Left cardiac atrium (tissue), 4 donors: ENCODE results near the gene NAIF1. TPM values are rescaled to one million over a fixed set of nuclear protein-coding genes. Genes with fewer than 3 reads are reported as not detected.
"Not testable (repeated sequence)": the region's sequence is repeated elsewhere in the genome, so short reads cannot be mapped to it uniquely, and the experiment has no call there.

Source experiments
- ATAC-seq, 2 donors: fragments of 200-7000 bp; cut with Tn5 transposase; one replicate each; pipeline ENCODE4 v1.9.1; 2020; ENCODE audit warnings: mild to moderate bottlenecking in 2 of 2, moderate library complexity in 2 of 2
- DNase-seq: peaks from one replicate; pipeline ENCODE4 v3.0.0-alpha.2; 2020
- intact Hi-C, 2 donors: fragments of 100-400 bp; cut with DNase I; formaldehyde crosslinking; loops; one replicate each; pipeline versions ENCODE4 v1.14.1 to v1.15.1; 2022 to 2023
- total RNA-seq, 2 donors: library from RNA; stranded (reverse); fragmentation: NEBNext Ultra II Directional; extraction: Animal tissue kit (Norgen Biotek cat#: 25700); gene quantifications; one replicate each; pipeline ENCODE4 v1.2.1, GENCODE V29; 2021
- donor health status: DM: no; HTN: yes; CAD: no.
- donor health status: DM: no; HTN: yes; CAD: no; lungs with severe emphysema.
- donor health status: DM: yes; HTN: yes; CAD: no.
- donor health status: Dilated cardiomyopathy.

NAIF1 gene
- total RNA-seq, 2 donors from 2014 or later = 5.8 to 6.1 TPM

DNA sequence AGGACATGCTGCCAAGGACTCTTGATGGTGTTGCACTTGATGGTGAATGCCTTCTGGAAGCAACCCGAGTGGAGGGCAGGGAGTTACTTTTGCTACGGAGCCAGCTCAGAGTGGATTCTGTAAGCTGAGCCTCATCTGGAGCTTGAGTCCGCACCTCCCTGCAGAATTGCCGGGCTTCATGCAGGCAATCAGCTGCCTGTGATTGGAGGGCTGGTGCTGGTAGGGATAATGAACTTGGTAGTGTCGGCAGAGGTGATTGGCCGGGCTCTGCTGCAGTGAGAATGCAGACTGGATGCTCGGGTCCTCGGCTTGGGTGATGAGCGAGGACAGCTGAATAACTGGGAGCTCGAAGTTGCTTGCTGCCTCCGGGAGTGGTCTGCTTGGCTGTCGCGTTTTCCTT, 24.0 kb upstream of the NAIF1 start:
- peak; percentile 62 for DNase-seq
- ATAC-seq = peak; percentile 39 to 60
- intact Hi-C loops = no loop called here

DNA sequence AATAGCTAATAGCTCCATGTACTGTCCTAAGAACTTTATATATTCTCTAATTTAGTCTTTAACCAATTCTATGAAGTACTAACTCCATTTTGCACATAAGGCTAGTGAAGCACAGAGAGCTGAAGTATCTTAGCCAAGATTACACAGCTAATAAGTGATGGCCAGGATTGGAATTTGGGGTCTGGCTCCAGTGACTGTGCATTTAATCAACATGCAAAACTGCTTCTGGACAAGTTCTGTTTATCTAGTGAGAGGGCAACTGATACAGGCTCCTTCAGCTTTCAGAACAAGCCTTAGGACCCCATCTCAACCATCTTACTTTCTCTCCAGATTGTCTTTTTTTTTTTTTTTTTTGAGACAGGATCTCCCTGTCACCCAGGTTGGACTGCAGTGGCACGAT, 22.2 kb upstream of the NAIF1 start:
- ATAC-seq (no peak), DNase-seq (no peak)
- intact Hi-C loops = no loop called here

DNA sequence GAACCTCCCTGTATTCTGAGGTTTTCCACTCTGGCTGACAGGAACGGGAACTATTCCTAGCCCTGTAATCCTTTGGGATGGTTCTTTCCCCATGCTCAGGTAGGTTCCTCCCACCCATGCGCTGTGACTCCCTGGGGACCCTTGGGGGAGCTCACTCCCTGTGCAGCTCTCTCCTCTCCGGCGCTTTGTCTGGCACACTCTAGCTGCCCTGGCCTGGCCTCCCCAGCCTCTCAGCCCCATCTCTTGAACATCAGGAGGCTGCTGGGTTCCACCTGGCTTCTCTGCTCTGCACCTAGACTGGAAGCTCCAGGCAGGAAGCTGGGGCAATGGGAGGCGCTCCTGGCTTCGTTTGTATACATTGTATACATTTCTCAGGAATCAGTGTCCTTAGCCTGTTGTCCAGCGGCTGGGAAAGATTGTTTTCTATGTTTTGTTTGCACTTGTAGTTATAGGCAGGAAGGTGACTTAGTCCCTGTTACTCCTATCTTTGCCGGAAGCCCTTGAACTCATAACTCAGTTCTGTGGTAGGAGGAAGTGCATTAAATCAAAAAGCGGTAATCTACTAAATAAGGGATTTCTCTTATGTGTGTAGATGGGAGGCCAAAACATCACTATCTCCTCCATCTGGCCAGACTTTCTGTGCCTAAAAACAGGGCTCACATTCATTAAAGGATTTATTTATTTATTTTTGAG, 21.3 kb upstream of the NAIF1 start:
- ATAC-seq (no peak), DNase-seq (no peak)
- intact Hi-C loops = no loop called here

DNA sequence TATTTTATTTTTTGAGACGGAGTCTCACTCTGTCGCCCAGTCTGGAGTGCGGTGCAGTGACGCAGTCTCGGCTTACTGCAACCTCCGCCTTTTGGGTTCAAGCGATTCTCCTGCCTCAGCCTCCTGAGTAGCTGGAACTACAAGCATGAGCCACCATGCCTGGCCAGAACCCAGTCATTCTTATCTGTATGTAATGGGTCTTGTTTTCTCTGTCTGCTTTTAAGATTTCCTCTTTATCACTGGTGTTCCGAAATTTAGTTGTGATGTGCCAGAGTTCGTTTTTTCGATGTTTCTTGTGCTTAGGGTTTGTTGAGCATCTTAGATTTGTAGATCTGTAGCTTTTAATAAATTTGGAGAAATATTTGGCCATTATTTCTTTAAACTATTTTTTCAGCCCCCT, 20.1 kb upstream of the NAIF1 start:
- intact Hi-C loops = no loop called here
- ATAC-seq (no peak), DNase-seq (no peak)

DNA sequence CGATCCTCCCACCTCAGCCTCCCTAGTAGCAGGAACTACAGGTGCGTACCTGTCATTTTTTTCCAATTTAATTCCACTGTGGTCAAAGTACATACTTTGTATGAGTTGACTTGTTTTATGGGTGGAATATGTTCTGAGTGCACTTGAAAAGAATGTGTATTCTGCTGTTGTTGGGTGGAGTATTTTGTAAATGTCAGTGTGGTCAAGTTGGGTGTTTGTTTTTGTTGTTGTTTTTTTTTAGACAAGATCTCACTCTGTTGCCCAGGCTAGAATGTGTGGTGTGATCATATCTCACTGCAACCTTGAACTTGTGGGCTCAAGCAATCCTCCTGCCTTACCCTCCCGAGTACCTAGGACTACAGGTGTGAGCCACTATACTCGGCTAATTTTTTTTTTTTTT, 18.8 kb upstream of the NAIF1 start:
- DNase-seq (no peak), ATAC-seq (no peak)
- intact Hi-C loops = no loop called here

DNA sequence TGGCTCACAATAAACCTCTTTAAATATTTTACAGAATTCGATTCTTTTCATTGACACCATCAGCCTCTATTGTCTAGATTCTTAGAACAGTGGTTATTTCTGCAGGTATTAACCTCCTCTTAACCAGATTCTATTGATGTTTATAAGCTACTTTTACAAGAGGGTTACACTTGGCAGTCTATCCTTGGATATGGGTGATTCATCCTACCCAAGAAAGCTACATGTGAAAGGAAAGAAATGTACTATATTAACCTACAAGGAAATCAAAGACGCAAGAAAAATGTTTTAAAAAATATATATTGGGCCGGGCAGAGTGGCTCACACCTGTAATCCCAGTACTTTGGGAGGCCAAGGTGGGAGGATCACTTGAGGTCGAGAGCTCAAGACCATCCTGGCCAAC, 17.6 kb upstream of the NAIF1 start:
- intact Hi-C loops = loop anchor here in 1 of 2 donors (5.0 kb wide), 1 partner anchor 33 kb away; no protein-coding TSS in a partner anchor
- no peak for DNase-seq
- ATAC-seq = no peak

DNA sequence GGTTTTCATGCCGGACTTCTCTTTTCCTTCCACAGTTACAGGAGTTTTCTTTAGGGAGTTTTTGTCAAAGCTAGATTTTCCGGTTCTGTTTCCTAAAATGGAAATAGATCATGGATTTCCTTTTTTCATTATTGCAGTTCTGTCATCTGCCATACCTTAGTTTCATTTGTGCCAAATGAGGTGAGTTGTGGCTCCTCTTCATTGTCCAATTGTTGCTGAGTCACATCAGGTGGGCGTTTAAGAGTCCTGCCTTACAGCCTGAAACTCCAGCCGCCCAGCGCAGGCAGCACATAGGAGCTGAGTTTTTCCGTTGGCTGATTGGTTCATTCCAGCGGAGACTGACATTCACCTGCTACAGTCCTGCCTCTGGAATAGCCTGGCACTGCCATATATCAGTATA, 15.0 kb upstream of the NAIF1 start:
- intact Hi-C loops = loop anchor here in 1 of 2 donors (5.0 kb wide), 1 partner anchor 35 kb away; no protein-coding TSS in a partner anchor
- ATAC-seq (no peak), DNase-seq (no peak)

DNA sequence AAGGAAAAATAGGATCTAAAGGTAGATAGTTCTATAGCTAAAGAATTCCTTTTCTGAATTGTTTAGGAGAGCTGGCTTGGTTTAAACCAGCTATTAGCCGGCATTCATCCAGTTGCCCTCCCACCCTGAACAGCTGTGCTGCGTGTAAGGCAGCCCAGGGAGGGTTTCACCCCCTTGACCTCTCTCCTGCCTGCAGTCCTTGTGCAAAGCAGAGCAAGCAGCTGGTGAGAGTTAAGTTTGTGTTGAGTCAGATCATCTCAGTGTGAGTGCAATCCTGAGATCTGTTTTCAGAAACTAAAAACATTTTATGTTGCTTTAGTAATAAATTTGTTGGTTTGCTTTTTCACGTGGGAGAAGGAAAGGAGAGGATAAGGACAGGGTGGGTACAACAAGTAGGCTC, 13.9 kb upstream of the NAIF1 start:
- ATAC-seq = peak; percentile 78 to 87
- intact Hi-C loops = loop anchor here in 1 of 2 donors (5.0 kb wide), 1 partner anchor 36 kb away; no protein-coding TSS in a partner anchor
- DNase-seq = no peak

DNA sequence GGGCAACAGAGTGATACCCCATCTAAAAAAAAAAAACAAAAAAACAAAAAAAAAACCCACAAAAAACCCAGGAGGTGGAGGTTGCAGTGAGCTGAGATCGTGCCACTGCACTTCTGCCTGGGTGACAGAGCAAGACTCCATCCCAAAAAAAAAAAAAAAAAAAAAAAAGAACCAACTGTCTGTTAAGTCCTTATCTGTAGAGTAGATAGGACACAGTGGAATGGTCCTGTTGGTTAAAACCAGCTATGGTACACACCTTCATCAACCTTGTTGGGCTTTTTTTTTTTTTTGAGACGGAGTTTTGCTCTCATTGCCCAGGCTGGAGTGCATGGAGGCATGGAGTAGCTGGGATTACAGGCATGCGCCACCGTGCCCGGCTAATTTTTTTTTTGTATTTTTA, 13.1 kb upstream of the NAIF1 start:
- no peak for DNase-seq
- ATAC-seq = no peak
- intact Hi-C loops = loop anchor here in 1 of 2 donors (5.0 kb wide), 1 partner anchor 37 kb away; no protein-coding TSS in a partner anchor

DNA sequence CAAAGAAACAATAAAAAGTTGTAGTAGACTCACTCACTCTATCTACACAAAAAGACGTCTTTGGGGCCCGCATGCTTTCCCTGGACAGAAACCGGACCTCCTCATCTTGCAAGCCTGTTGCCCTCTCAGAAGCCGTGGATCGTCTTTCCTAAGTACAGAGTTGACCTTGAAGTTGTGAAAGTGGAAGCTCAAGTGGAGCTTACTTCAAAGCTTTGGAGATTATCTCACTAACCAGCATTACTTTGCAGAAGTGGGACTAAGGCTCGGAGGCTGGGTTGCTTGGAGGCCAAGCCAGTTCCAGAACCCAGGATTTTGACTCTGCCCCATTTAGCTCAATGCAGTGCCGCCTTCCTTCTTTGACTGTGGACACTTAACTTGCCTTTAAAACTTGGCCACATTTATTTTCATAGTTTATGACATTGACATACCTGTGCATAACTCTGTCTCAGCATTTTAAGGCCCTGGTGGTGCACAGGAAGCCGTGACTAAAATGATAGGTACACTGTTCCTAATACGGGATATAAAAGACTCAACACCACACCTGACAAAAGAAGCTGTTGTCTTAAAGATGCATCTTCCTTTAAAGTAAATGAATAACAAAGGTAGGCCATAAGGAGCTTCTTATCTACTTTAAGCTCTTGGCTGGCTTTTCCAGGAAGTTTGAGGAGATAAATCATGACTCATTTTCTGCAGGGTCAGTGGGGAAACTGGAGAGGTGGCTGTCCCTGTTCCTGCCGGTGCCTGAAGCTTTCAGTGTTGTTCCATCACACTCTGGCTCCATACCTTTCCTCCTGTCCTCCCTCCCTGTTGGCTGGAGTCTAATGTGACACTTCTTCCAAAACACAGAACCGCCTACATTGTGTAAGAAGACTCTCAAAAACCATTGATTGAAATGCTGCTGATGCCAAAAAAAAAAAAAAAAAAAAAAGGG, 11.6 kb upstream of the NAIF1 start:
- DNase-seq = no peak
- ATAC-seq = peak; percentile 30 to 38
- intact Hi-C loops = no loop called here

DNA sequence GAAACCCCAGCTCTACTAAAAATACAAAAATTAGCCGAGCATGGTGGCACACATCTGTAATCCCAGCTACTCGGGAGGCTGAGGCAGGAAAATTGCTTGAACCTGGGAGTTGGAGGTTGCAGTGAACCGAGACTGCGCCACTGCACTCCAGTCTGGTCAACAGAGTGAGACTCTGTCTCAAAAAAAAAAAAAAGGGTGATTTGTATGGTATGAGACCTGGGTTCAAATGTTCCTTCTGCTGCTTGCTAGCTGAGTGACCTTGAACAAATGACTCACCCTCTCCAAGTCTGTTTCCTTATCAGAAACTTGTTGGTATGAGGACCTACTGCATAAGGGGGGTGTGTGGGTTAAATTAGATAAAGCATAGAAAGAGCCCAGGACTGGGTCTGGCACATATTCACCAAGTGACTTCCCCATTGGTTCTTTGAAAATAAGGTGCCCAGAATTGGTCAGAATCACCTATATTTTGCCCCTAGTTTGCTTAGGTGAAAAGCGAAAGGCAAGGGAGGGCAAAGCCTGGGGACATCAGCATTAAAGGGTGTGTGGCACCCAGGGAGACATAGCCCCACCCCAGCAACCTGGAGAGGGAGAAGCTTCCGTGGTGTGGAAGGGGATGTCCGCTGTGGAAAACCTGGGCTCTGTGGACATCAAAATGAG, 10.9 kb upstream of the NAIF1 start:
- ATAC-seq = peak in 1 of 2 donors; percentile 26
- intact Hi-C loops = no loop called here
- DNase-seq = no peak

DNA sequence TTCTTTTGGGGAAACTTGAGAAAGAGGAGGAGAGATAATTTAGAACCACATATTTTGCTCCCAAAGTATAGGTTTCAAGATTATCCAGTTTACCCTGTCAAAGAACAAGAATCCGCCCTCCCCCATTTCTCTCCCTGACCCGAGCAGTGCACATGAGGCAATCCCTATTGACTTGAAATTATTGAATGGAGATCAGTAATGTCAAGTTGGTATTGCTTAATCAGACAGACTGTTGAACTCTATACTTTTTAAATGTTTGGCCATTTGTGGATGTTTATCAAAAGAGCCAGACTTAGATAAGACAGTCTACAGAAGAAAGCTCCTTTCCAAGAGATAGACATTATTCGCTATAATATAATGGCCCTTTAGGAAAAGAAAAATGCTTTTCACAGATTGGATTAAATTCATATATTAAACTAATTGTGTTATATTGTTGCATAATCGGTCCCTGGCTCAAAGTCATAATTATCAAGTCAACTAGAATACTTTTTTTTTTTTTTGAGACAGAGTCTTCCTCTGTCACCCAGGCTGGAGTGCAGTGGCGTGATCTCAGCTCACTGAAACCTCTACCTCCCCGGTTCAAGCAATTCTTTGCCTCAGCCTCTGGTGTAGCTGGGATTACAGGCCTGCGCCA, 6.2 kb upstream of the NAIF1 start:
- intact Hi-C loops = no loop called here
- peak in 1 of 2 donors; percentile 32 for ATAC-seq
- no peak for DNase-seq

DNA sequence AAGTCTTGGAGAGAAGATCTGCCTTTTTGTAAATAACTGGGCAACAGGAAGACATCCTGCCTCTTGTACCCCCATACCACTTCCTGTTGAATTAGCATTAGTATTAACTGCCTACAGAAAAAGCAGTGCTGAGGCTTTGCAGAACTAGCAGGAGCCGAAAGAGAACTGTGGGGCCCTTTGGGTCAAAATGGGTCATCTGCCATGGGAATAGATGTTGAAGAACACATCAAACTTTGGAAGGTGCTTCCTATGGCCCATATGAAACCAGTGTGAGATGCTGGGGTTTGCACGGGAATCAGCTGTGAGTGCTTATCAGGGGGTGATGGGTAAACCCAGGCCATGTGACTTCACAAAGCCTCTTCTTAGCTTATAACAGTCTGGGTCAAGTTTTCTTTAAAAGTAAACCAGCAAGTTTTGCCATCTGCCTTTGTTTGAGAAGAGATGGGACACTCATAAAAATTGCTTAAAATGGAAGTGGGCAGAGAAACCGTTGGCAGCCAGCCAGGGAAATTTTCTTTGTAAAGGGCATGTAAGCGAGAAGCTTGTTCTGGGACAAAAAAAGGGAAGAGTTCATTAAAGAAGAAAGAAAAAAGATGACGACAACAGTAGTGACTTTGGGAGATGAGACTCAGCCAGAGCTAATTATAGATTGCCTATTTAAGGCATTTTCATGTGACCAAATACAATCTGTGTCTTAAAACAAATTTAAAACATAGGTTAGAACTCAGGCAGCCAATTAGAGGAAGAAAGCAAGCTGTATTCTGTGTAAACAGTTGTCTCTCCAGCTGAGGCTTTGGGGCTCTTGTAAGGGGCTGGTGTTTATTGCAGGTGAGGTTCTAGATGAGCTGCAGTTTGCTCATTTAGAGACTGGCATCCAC, 5.3 kb upstream of the NAIF1 start:
- intact Hi-C loops = no loop called here
- DNase-seq (peak; percentile 84), ATAC-seq (no peak)

DNA sequence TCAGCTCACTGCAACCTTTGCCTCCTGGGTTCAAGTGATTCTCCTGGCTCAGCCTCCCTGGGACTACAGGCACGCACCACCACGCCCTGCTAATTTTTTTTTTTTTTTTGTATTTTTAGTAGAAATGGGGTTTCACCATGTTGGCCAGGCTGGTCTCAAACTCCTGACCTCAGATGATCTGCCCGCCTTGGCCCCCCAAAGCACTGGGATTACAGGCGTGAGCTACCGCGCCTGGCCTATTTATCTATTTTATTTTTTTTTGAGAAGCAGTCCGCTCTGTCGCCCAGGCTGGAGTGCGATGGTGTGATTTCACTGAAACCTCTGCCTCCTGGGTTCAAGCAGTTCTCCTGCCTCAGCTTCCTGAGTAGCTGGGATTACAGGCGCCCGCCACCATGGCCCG, 4.4 kb upstream of the NAIF1 start:
- ATAC-seq, intact Hi-C loops, DNase-seq: not testable (repeated sequence)

DNA sequence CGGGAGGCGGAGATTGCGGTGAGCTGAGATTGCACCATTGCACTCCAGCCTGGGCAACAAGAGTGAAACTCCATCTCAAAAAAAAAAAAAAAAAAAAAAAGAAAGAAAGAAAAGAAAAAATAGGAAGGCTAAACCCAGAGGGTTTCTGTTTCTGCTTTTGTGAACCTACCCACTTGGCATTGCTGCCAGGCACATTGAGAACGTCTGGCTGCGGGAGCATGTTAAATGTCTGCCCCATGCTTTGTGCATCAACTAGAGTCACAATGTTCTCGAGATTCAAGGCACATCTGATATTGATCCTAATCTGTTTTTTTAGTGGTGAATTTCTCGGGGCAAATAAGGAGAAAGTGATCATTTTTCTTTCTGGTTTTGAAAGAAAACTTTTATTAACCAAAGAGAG, 3.8 kb upstream of the NAIF1 start:
- no peak for DNase-seq
- intact Hi-C loops = no loop called here
- no peak for ATAC-seq

DNA sequence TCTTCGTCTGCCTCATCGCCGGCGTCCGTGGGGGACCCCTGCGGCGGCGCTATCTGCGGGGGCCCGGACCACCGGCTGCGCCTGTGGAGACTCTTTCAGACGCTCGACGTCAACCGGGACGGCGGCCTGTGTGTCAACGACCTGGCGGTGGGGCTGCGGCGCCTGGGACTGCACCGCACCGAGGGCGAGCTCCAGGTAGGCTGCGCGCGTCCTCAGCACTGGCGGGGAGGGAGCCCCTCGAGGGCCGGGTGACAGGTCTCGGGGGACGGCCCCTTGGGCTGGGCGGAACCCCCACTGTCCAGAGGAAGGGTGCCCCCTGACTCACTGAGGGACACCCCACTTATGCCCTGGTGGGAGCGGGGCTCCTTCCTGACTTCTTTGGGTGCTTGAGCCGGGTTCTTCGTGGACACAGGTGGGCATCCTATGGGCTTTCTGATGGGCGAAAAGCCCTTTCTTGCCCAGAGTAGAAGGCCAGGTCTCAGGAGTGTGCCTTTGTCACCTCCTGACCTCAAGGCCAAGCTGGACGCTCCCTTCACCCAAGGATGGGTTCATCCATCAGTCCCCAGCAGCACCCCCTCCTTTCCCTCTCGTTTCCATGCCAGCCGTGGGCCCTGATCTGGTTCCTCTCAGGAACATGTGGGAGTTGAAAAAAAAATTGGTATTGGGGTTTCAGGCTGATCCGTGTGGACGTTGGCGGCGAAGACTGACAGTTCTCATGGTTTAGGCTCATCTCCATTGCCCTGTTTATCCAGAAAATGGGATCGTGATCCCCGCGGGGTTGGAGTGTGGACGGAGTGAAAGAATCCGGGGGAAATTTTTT, 1.5 kb upstream of the NAIF1 start:
- intact Hi-C loops = no loop called here
- ATAC-seq (peak in 1 of 2 donors; percentile 1), DNase-seq (peak; percentile 58)

DNA sequence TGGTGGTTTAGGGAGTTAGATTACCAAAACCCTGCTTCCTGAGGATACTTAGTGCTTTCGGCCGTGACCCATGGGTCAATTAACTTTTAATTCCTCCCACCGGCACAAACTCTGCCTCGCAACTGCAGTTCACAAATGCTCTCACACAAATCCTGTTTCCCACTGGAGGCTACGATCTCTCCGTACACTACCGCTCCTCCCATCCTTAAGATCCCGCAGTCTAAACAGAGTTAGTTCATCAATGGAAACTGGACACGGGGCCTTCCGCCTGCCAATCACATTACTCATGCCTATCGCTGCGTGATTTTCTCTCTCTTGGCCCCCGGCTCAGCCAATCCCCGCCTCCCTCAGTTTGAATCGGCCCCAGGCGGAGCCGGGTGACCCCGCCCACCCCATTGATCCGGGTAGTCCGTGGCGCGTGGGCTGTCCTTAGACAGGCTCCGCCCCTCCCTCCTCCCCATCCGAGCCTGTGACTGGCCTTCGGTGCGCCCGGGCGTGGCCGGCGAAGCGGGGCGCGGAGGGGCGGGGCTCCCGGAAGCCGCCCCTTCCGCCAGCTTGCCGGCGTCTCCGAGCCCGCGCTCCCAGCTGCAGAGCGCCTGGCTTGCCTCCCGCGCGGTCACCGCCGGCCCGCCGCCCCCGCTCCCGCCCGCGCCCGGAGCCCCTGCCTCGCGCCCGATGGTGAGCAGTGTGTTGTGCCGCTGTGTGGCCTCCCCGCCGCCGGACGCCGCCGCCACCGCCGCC, 695 bp upstream of the NAIF1 start, which contains the start of gene SLC25A25:
Gene SLC25A25 (plus strand): TSS at position 588 of the 741 bp plus-strand sequence. CDS start 88 bp downstream, at position 676.
- intact Hi-C loops = no loop called here
- ATAC-seq (peak; percentile 95 to 96), DNase-seq (peak; percentile 100)
